Measurements from ENCODE around the gene CTNNA3. TPM values are rescaled to one million over a fixed set of nuclear protein-coding genes. Genes with fewer than 3 reads are reported as not detected.

The CTNNA3 gene
- total and polyA plus RNA-seq, 2 donors (not counting 1 experiment from before 2014, with no cell fraction given) = not detected

DNA sequence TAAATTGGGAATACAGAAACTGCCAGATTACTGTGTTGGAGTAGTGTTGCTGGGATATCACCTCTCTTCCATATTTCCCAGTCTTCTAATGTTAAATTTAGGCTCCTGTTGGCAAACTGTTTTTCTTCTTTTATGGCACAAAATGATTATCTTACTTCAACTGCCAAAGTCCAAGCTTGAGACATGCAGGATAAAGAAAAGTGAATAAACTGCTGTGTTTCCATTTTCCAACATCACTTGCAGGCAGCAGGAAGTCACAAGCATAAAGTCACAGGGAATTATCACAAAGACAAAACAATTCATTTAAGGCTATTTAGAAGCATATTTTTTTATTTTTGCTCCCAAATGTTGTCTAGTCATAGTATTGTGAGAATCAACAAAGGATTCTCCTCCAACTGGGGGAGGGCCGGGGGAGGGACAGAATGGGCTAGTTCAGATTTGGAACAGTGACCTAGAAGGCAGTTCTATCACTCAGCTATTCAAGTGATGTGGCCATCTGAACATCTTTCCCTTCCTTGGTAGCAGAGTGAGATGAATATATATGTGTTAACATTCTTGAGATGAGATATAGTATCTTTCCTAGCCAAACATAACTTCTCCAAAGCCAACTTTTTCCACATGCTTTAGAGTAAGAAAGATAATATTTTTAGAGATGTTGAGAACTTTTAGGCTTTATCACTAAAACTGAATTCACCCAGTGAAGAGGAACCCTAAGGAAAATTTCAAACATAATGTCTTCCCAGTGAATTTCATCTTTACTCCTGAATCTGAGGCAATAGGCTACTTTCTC, 364.7 kb downstream of the CTNNA3 start:
- TF ChIP-seq CTCF (conservative IDR thresholded peaks at IDR 0.05 in 1 of 2, IDR thresholded peaks at IDR 0.05 in 1 of 2; ENCODE audit: low read depth in 1 of 2, low read length in 2 of 2) = no peak
- TF ChIP-seq EZH2 (IDR thresholded peaks at IDR 0.05; ENCODE audit: low read length, missing control alignments) = no peak
- no peak overlapping the region for H3K4me3 ChIP-seq (replicated peaks in 1 of 4; ENCODE audit: control extremely low read depth in 1 of 4, insufficient read depth in 1 of 4, low read depth in 3 of 4, low read length in 4 of 4)

DNA sequence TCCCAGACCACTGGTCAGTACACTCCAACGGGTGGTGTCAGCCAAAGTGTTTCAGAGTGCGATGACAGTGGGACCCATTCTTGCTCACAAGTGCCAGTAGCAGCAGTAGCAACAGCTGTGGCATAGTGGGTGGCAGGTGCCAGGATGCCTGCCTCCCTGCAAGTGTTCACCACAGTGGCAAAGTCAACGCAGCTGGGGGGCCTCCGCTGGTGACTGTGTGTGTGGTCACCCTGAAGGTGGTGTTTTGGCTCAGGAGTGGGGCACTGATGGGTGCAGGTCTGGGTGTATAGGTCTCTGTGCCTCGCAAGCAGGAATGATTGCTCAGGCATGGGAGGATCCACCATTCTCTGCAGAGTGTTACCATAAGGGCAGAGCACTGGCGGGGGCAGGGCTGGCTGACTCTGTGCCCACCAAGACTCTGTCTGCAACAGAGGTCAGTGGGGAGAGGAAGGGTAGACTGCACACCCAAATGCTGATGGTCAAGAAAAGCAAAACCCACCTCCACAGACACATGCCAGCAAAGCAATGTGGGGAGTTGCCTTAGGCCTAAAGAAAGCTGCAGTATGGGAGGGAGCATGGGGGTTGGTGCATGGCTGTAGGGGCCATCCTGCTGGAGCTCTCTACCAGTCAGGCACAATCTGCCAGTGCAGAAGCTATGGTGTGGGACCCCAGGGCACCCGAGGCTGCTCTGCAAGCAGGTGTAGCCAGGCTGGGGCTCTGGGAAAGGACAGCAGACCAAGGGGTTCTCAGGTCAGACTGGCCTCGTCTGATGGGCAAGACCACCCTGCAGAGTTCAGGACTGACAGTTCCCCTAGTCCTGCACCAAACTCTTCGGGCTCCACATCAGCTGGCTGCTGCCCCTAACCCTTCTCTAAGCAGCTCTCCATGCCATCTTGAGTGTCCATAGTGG, 368.1 kb downstream of the CTNNA3 start:
- H3K4me2 ChIP-seq (ENCODE audit: extremely low read depth, insufficient read depth, low read length) = no peak overlapping the region
- no peaks in the 10 kb centered on the region for H3K36me3 ChIP-seq (ENCODE audit: control insufficient read depth, insufficient read depth, low read length)
- no peaks in the 10 kb centered on the region for H4K20me1 ChIP-seq (ENCODE audit: control insufficient read depth, extremely low read depth, insufficient read depth, low read length)
- no peak overlapping the region for H3K9ac ChIP-seq (ENCODE audit: insufficient read depth, low read length)
- no peak for TF ChIP-seq EZH2 (IDR thresholded peaks at IDR 0.05; ENCODE audit: low read length, missing control alignments)
- TF ChIP-seq CTCF (conservative IDR thresholded peaks at IDR 0.05 in 1 of 2, IDR thresholded peaks at IDR 0.05 in 1 of 2; ENCODE audit: low read depth in 1 of 2, low read length in 2 of 2) = no peak
- no peaks in the 10 kb centered on the region for H3K4me1 ChIP-seq (ENCODE audit: control insufficient read depth, extremely low read depth, insufficient read depth, low read length)
- no peaks in the 10 kb centered on the region for H3K79me2 ChIP-seq (ENCODE audit: control insufficient read depth, insufficient read depth, low read length)
- H3K4me3 ChIP-seq (replicated peaks in 1 of 4; ENCODE audit: control extremely low read depth in 1 of 4, insufficient read depth in 1 of 4, low read depth in 3 of 4, low read length in 4 of 4) = no peak overlapping the region
- no peak overlapping the region for H3K27ac ChIP-seq (ENCODE audit: insufficient read depth, low read length)
- H3K9me3 ChIP-seq (ENCODE audit: control insufficient read depth, insufficient read depth, low read depth, low read length) = no peaks in the 10 kb centered on the region
- no peak for DNase-seq (ENCODE audit: low read depth in 2 of 2)
- no peaks in the 10 kb centered on the region for H3K27me3 ChIP-seq (ENCODE audit: control insufficient read depth, insufficient read depth, low read length)
- no peak overlapping the region for H2AFZ ChIP-seq (ENCODE audit: low read length)

More for the DNA sequence above, 364.7 kb downstream of the CTNNA3 start:
- no peaks in the 10 kb centered on the region for H3K4me1 ChIP-seq (ENCODE audit: control insufficient read depth, extremely low read depth, insufficient read depth, low read length)
- no peaks in the 10 kb centered on the region for H3K27me3 ChIP-seq (ENCODE audit: control insufficient read depth, insufficient read depth, low read length)
- H3K36me3 ChIP-seq (ENCODE audit: control insufficient read depth, insufficient read depth, low read length) = no peaks in the 10 kb centered on the region
- no peak overlapping the region for H3K27ac ChIP-seq (ENCODE audit: insufficient read depth, low read length)
- DNase-seq (ENCODE audit: low read depth in 2 of 2) = no peak
- no peaks in the 10 kb centered on the region for H3K79me2 ChIP-seq (ENCODE audit: control insufficient read depth, insufficient read depth, low read length)
- no peak overlapping the region for H3K4me2 ChIP-seq (ENCODE audit: extremely low read depth, insufficient read depth, low read length)
- H2AFZ ChIP-seq (ENCODE audit: low read length) = no peak overlapping the region
- H3K9ac ChIP-seq (ENCODE audit: insufficient read depth, low read length) = no peak overlapping the region
- H4K20me1 ChIP-seq (ENCODE audit: control insufficient read depth, extremely low read depth, insufficient read depth, low read length) = no peaks in the 10 kb centered on the region
- no peaks in the 10 kb centered on the region for H3K9me3 ChIP-seq (ENCODE audit: control insufficient read depth, insufficient read depth, low read depth, low read length)

DNA sequence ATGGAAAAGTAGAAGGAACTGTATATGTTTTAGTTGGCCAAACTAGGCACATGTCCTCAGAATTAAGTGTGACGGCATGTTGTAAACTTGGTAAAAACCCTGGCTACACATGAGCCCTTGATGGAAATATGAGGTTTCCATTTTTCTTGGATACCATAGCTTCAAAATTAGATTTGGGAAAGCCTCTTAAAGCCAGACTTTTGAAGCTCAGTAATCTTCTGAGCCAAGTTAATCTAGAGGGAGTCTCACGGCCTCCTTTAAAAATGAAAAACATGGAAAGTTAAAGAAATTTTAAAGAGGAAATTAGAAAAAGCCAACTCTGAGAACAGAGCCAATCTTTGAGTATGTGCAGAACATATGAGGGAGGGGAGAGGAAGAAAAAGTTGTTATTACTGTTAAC, 376.0 kb downstream of the CTNNA3 start:
- no peak overlapping the region for H3K27ac ChIP-seq (ENCODE audit: insufficient read depth, low read length)
- H3K9me3 ChIP-seq (ENCODE audit: control insufficient read depth, insufficient read depth, low read depth, low read length) = no peaks in the 10 kb centered on the region
- no peak overlapping the region for H3K9ac ChIP-seq (ENCODE audit: insufficient read depth, low read length)
- H3K79me2 ChIP-seq (ENCODE audit: control insufficient read depth, insufficient read depth, low read length) = no peaks in the 10 kb centered on the region
- no peaks in the 10 kb centered on the region for H3K36me3 ChIP-seq (ENCODE audit: control insufficient read depth, insufficient read depth, low read length)
- H2AFZ ChIP-seq (ENCODE audit: low read length) = no peak overlapping the region
- H3K27me3 ChIP-seq (ENCODE audit: control insufficient read depth, insufficient read depth, low read length) = no peaks in the 10 kb centered on the region
- no peak overlapping the region for H3K4me3 ChIP-seq (replicated peaks in 1 of 4; ENCODE audit: control extremely low read depth in 1 of 4, insufficient read depth in 1 of 4, low read depth in 3 of 4, low read length in 4 of 4)
- TF ChIP-seq EZH2 (IDR thresholded peaks at IDR 0.05; ENCODE audit: low read length, missing control alignments) (no peak), CTCF (conservative IDR thresholded peaks at IDR 0.05 in 1 of 2, IDR thresholded peaks at IDR 0.05 in 1 of 2; ENCODE audit: low read depth in 1 of 2, low read length in 2 of 2) (no peak)
- no peak for DNase-seq (ENCODE audit: low read depth in 2 of 2)
- H4K20me1 ChIP-seq (ENCODE audit: control insufficient read depth, extremely low read depth, insufficient read depth, low read length) = no peaks in the 10 kb centered on the region
- no peaks in the 10 kb centered on the region for H3K4me1 ChIP-seq (ENCODE audit: control insufficient read depth, extremely low read depth, insufficient read depth, low read length)
- no peak overlapping the region for H3K4me2 ChIP-seq (ENCODE audit: extremely low read depth, insufficient read depth, low read length)
